Tibial nerve (tissue), 3 donors: ENCODE measurements around the gene RAX.

Experiments
- POLR2A ChIP-seq, 2 donors: fragments of 450-650 bp; IDR thresholded peaks; one replicate each; pipeline ENCODE4 v1.6.1; 2017; ENCODE audit warnings: antibody characterized with exemption in 2 of 2, mild to moderate bottlenecking in 2 of 2, moderate library complexity in 2 of 2
- TF ChIP-seq, protein P1 (sequence below), 5 experiments: fragments of 200-600 bp in 3 of 5; fragments of 450-650 bp in 2 of 5; sonication (generic) in 3 of 5; IDR thresholded peaks; one replicate each; pipeline ENCODE4 v1.5.1; 2016 to 2019; ENCODE audit warnings: antibody characterized with exemption in 5 of 5, mild to moderate bottlenecking in 3 of 5, moderate library complexity in 2 of 5

- TF ChIP-seq, protein P1, sequence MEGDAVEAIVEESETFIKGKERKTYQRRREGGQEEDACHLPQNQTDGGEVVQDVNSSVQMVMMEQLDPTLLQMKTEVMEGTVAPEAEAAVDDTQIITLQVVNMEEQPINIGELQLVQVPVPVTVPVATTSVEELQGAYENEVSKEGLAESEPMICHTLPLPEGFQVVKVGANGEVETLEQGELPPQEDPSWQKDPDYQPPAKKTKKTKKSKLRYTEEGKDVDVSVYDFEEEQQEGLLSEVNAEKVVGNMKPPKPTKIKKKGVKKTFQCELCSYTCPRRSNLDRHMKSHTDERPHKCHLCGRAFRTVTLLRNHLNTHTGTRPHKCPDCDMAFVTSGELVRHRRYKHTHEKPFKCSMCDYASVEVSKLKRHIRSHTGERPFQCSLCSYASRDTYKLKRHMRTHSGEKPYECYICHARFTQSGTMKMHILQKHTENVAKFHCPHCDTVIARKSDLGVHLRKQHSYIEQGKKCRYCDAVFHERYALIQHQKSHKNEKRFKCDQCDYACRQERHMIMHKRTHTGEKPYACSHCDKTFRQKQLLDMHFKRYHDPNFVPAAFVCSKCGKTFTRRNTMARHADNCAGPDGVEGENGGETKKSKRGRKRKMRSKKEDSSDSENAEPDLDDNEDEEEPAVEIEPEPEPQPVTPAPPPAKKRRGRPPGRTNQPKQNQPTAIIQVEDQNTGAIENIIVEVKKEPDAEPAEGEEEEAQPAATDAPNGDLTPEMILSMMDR (IDR thresholded peaks at IDR 0.05) = no peak
- TF ChIP-seq POLR2A (IDR thresholded peaks at IDR 0.05) = no peak
These were observed 27.5 kb upstream of the RAX start for GRCh38 chr18:59300676-59301285.
